Measurements from ENCODE around the gene CCDC30. TPM values are rescaled to one million over a fixed set of nuclear protein-coding genes. Genes with fewer than 3 reads are reported as not detected.

CCDC30 gene
- total RNA-seq, 4 donors from 2014 or later: 0.38 to 2.2 (median 1.0) TPM

DNA sequence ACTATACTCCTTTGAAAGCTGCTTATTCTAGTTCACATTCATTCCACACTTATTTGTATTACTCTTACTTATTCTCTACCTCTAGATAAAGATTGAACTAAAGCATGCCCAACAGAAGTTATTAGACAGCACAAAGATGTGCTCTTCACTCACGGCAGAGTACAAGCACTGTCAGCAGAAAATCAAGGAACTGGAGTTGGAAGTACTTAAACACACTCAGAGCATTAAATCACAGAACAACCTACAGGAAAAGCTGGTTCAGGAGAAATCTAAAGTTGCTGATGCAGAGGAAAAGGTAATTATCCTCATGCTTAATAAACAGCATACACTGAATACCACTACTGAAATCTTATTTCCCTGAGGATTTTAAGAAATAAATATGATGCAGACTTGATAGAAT lies 113.8 kb downstream of the CCDC30 start:
- DNase-seq (ENCODE audit: low spot score in 2 of 2): no peak
- no peak for TF ChIP-seq POLR2A (IDR thresholded peaks at IDR 0.05)
- 31% methylated on average over 1 of the region's 1 CpG for WGBS, 2 donors
- intact Hi-C loops (cut with DNase I; ENCODE audit: low total_unique reads): loop anchor here (10.0 kb wide), 1 partner anchor 498 kb away; no protein-coding TSS in a partner anchor
- H3K4me3 ChIP-seq (ENCODE audit: low read depth, poor library complexity, severe bottlenecking): no peak overlapping the region

DNA sequence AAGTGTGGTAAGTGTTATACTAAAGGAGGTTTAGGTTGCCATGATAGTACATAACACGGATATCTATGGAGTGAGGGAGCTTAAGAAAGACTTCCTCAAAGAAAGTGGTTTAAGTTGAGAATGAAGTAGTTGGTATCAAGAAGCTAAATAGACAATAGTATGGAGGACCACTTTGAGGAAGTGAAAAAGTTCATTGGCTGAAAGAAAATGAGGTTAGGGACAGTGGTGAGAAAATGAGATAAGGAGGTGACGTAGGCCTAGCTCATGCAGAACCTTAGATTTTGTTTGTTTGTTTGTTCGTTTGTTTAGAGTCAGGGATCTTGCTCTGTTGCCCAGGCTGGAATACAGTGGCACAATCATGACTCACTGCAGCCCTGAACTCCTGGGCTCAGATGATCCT lies 122.9 kb downstream of the CCDC30 start:
- no peak for DNase-seq (ENCODE audit: low spot score in 2 of 2)
- H3K4me3 ChIP-seq (ENCODE audit: low read depth, poor library complexity, severe bottlenecking): no peak overlapping the region
- TF ChIP-seq POLR2A (IDR thresholded peaks at IDR 0.05): no peak
- TF ChIP-seq, protein P1, sequence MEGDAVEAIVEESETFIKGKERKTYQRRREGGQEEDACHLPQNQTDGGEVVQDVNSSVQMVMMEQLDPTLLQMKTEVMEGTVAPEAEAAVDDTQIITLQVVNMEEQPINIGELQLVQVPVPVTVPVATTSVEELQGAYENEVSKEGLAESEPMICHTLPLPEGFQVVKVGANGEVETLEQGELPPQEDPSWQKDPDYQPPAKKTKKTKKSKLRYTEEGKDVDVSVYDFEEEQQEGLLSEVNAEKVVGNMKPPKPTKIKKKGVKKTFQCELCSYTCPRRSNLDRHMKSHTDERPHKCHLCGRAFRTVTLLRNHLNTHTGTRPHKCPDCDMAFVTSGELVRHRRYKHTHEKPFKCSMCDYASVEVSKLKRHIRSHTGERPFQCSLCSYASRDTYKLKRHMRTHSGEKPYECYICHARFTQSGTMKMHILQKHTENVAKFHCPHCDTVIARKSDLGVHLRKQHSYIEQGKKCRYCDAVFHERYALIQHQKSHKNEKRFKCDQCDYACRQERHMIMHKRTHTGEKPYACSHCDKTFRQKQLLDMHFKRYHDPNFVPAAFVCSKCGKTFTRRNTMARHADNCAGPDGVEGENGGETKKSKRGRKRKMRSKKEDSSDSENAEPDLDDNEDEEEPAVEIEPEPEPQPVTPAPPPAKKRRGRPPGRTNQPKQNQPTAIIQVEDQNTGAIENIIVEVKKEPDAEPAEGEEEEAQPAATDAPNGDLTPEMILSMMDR (IDR thresholded peaks at IDR 0.05): no peak
- WGBS, 2 donors: 91 to 95% methylated on average over 3 of the region's 3 CpGs
- intact Hi-C loops (cut with DNase I; ENCODE audit: low total_unique reads): no loop called here

DNA sequence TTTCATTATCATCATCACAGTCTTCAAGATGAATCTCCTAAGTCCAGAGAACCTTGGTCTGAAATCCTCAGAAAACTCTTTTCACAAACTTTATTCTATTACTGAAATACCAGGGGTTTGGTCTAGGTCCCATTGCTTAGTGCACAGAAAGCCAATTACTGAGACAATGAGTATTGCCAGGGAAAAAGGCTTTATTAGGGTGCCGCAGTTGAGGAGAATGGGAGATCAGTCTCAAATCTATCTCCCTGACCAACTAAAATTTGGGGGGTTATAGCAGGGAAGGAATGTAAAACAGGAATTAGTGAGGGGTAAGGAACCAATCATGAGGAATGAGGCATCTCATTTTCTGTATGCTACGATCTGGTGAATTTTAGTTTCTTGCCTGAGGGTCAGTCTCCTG lies 124.7 kb downstream of the CCDC30 start:
- DNase-seq (ENCODE audit: low spot score in 2 of 2): no peak
- WGBS, 2 donors: 96 to 98% methylated on average over 2 of the region's 2 CpGs
- TF ChIP-seq, protein P1 (IDR thresholded peaks at IDR 0.05): no peak
- no peak for TF ChIP-seq POLR2A (IDR thresholded peaks at IDR 0.05)
- intact Hi-C loops (cut with DNase I; ENCODE audit: low total_unique reads): no loop called here
- no peak overlapping the region for H3K4me3 ChIP-seq (ENCODE audit: low read depth, poor library complexity, severe bottlenecking)

DNA sequence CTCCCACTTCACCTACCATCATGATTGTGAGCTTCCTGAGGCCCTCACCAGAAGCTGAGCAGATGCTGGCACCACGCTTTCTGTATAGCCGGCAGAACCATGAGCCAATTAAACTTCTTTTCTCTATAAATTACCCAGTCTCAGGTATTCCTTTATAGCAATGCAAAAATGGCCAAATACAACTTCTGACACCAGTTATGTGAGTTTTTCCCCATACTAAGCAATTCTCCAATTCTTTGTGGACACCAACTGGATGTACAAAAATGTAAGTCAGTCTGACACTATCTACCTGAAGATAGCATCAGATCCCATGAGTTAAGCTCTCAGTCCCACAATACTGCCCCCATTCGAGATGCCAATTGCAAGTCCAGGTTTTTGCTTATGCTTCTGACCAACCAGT lies 129.7 kb downstream of the CCDC30 start:
- no peak overlapping the region for H3K4me3 ChIP-seq (ENCODE audit: low read depth, poor library complexity, severe bottlenecking)
- intact Hi-C loops (cut with DNase I; ENCODE audit: low total_unique reads): no loop called here
- TF ChIP-seq, protein P1 (IDR thresholded peaks at IDR 0.05): no peak
- no peak for TF ChIP-seq POLR2A (IDR thresholded peaks at IDR 0.05)
- no peak for DNase-seq (ENCODE audit: low spot score in 2 of 2)
- WGBS, 2 donors: 92 to 93% methylated on average over 3 of the region's 3 CpGs

DNA sequence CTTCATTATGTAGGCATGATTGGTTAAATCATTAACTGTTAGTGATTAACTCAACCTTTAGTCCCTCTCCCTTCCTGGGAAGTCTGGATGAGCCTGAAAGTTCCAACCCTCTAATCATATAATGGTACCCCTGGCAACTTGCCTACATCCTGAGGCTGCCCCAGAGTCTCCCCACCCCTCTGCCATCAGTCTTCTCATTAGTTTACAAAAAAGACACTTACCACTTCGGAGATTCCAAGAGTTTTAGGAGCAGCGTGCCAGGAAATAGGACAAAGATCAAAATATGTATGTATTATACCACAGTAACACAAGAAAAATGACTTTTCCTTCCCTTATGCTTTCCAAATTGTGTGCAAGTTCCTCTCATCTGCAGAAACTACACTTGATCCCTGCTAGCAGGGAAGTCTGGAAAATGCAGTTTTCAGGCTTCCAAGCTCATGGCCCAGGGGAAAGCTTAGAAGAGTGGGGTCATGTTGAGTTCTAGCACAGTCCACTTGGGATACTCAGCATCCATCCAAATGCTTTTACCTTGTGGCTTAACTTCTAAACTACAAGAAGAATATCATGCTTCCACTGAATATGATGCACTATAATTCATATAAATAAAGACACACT lies 130.5 kb downstream of the CCDC30 start:
- intact Hi-C loops (cut with DNase I; ENCODE audit: low total_unique reads): no loop called here

DNA sequence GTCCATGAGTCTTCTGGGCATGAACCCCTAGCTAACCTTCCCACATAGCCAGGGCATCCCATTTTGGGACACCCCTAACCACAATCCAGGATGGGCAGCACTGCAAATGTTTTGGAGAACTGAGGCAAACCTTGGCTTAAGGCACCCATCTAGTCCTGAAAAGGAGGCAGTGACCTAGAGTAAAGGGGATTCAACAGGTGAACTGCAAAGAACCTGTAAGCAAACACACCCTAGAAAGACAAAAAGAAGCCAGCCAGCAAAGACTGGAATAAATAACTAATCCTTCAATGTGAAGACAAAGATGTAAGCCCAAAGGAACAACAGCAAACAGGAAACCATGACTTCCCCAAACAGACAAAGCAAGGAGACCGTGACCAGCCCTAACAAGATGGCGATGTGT lies 138.4 kb downstream of the CCDC30 start:
- DNase-seq (ENCODE audit: low spot score in 2 of 2): no peak
- TF ChIP-seq, protein P1 (IDR thresholded peaks at IDR 0.05): no peak
- TF ChIP-seq POLR2A (IDR thresholded peaks at IDR 0.05): no peak
- intact Hi-C loops (cut with DNase I; ENCODE audit: low total_unique reads): no loop called here
- WGBS, 2 donors: 95 to 98% methylated on average over 2 of the region's 2 CpGs
- no peak overlapping the region for H3K4me3 ChIP-seq (ENCODE audit: low read depth, poor library complexity, severe bottlenecking)

More for the DNA sequence above, 130.5 kb downstream of the CCDC30 start:
- DNase-seq (ENCODE audit: low spot score in 2 of 2): no peak
- WGBS, 2 donors: 63 to 66% methylated on average over 2 of the region's 2 CpGs
- TF ChIP-seq, protein P1 (IDR thresholded peaks at IDR 0.05): no peak
- no peak for TF ChIP-seq POLR2A (IDR thresholded peaks at IDR 0.05)
- no peak overlapping the region for H3K4me3 ChIP-seq (ENCODE audit: low read depth, poor library complexity, severe bottlenecking)
